Measurements from ENCODE around the gene ZMYM2. TPM values are rescaled to one million over a fixed set of nuclear protein-coding genes. Genes with fewer than 3 reads are reported as not detected.

The ZMYM2 gene
- total and polyA plus RNA-seq, 2 of the 13 experiments (the other 11 are each of a cell fraction or from before 2014, with no cell fraction given): 22.4 to 40.8 TPM

GRCh38 chr13:19958155-19959111, at the start of gene ZMYM2 (continued):
- TF ChIP-seq HNRNPK (IDR thresholded peaks at IDR 0.05; ENCODE audit: low read depth, low read length, poor library complexity, severe bottlenecking) (peak; percentile 91), ZNF556 (CRISPR knock-in tag; IDR thresholded peaks at IDR 0.05; ENCODE audit: borderline replicate concordance) (no peak), ONECUT2 (CRISPR knock-in tag; IDR thresholded peaks at IDR 0.05) (no peak), SP5 (CRISPR knock-in tag; IDR thresholded peaks at IDR 0.05; ENCODE audit: borderline replicate concordance, low read depth) (0 out of 2 replicates have a peak, but pooled peaks have one; percentile 20), TEF (CRISPR knock-in tag; IDR thresholded peaks at IDR 0.05) (no peak), ZNF136 (CRISPR knock-in tag; IDR thresholded peaks at IDR 0.05; ENCODE audit: low read depth) (no peak), ZBTB34 (CRISPR knock-in tag; IDR thresholded peaks at IDR 0.05) (no peak), ZC3H4 (CRISPR knock-in tag; IDR thresholded peaks at IDR 0.05; ENCODE audit: borderline replicate concordance) (no peak), THYN1 (CRISPR knock-in tag; IDR thresholded peaks at IDR 0.05; ENCODE audit: borderline replicate concordance, low read depth) (no peak), GZF1 (CRISPR knock-in tag; IDR thresholded peaks at IDR 0.05) (no peak), ZNF44 (CRISPR knock-in tag; IDR thresholded peaks at IDR 0.05) (no peak), HOXA5 (CRISPR knock-in tag; IDR thresholded peaks at IDR 0.05) (no peak), ZNF552 (CRISPR knock-in tag; IDR thresholded peaks at IDR 0.05; ENCODE audit: borderline replicate concordance) (no peak), STAT6 (CRISPR knock-in tag; IDR thresholded peaks at IDR 0.05; ENCODE audit: borderline replicate concordance) (no peak), NCOR1 (IDR thresholded peaks at IDR 0.05; ENCODE audit: borderline replicate concordance, low read length) (no peak), ZNF816 (CRISPR knock-in tag; IDR thresholded peaks at IDR 0.05; ENCODE audit: borderline replicate concordance) (no peak)
- TF ChIP-seq, protein P1, sequence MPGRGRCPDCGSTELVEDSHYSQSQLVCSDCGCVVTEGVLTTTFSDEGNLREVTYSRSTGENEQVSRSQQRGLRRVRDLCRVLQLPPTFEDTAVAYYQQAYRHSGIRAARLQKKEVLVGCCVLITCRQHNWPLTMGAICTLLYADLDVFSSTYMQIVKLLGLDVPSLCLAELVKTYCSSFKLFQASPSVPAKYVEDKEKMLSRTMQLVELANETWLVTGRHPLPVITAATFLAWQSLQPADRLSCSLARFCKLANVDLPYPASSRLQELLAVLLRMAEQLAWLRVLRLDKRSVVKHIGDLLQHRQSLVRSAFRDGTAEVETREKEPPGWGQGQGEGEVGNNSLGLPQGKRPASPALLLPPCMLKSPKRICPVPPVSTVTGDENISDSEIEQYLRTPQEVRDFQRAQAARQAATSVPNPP (CRISPR knock-in tag; IDR thresholded peaks at IDR 0.05): no peak
- TF ChIP-seq, protein P2, sequence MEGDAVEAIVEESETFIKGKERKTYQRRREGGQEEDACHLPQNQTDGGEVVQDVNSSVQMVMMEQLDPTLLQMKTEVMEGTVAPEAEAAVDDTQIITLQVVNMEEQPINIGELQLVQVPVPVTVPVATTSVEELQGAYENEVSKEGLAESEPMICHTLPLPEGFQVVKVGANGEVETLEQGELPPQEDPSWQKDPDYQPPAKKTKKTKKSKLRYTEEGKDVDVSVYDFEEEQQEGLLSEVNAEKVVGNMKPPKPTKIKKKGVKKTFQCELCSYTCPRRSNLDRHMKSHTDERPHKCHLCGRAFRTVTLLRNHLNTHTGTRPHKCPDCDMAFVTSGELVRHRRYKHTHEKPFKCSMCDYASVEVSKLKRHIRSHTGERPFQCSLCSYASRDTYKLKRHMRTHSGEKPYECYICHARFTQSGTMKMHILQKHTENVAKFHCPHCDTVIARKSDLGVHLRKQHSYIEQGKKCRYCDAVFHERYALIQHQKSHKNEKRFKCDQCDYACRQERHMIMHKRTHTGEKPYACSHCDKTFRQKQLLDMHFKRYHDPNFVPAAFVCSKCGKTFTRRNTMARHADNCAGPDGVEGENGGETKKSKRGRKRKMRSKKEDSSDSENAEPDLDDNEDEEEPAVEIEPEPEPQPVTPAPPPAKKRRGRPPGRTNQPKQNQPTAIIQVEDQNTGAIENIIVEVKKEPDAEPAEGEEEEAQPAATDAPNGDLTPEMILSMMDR (CRISPR knock-in tag; IDR thresholded peaks at IDR 0.05): no peak
- TF ChIP-seq, protein P3, sequence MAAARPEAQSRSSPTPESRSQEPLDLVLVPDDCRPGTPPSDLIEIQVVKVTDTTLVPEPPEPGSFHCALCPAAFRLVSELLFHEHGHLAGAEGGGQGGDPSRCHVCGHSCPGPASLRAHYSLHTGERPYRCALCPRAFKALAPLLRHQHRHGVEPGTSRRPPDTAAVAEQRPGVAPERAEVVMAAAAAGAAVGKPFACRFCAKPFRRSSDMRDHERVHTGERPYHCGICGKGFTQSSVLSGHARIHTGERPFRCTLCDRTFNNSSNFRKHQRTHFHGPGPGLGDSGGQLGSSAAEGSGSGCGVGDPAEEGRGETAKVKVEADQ (CRISPR knock-in tag; IDR thresholded peaks at IDR 0.05; ENCODE audit: borderline replicate concordance): no peak
